ENCODE measurements around the gene APEH.
A peak's percentile ranks its signal among the peaks of the same experiment; 100 is the strongest.
"Not testable (repeated sequence)": the region's sequence is repeated elsewhere in the genome, so short reads cannot be mapped to it uniquely, and the experiment has no call there.

The APEH gene

DNA sequence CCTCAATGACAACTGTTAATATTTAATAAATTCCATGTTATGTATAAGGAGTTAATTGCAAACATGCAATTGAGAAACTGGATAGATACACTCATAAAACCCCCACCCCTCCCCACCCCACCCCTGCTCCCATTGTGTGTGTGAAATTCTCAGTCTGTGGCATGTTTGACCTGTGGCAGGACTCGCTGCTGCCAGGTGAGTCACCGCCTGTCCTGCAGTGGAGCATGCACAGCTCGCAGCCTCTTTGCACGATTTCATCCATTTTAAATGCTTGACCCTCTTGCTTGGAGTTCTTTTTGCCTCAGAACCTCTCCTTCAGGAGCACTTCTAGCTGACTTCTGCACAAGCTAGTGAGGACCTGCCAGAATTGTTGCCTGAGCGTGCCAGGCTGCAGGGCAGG is 5.3 kb upstream of the APEH start:
- DNase-seq (ENCODE audit: low read depth in 2 of 2) = no peak

DNA sequence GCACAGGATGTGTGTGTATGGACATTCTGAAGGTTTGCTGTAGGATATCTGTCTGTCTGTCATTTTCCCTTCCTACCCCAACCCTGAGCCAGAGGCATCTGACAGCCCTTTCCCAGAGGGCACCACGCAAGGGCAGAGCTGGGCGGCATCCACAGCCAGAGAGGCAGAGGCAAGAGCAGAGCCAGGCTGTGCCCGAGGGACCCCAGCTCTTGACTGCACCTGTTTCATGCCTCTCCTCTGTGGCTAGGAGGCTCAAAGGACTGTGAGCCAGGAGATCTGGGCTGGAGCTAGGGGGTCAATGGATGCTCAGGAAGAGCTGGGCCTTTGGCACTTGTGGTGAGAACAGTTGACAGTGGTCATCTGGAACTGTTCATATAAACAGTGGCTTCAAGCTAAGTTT is 4.8 kb upstream of the APEH start:
- no peak for DNase-seq (ENCODE audit: low read depth in 2 of 2)

DNA sequence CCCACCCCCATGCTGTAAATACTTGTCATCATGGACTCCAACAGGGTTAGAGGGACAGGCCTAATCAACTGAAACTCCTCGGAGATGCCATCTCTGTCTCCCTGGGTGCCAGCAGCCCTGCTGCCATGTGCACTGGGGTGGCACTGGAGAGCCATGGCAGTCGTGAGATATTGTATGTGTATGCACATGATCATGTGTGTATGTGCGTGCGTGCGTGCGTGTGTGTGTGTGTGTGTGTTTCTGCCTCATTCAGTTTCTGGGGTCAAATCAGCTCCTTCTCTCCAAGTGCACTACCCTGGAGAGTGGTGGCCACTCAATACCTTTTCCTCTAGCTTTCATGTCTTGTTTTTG is 3.2 kb upstream of the APEH start:
- DNase-seq (ENCODE audit: low read depth in 2 of 2) = no peak

DNA sequence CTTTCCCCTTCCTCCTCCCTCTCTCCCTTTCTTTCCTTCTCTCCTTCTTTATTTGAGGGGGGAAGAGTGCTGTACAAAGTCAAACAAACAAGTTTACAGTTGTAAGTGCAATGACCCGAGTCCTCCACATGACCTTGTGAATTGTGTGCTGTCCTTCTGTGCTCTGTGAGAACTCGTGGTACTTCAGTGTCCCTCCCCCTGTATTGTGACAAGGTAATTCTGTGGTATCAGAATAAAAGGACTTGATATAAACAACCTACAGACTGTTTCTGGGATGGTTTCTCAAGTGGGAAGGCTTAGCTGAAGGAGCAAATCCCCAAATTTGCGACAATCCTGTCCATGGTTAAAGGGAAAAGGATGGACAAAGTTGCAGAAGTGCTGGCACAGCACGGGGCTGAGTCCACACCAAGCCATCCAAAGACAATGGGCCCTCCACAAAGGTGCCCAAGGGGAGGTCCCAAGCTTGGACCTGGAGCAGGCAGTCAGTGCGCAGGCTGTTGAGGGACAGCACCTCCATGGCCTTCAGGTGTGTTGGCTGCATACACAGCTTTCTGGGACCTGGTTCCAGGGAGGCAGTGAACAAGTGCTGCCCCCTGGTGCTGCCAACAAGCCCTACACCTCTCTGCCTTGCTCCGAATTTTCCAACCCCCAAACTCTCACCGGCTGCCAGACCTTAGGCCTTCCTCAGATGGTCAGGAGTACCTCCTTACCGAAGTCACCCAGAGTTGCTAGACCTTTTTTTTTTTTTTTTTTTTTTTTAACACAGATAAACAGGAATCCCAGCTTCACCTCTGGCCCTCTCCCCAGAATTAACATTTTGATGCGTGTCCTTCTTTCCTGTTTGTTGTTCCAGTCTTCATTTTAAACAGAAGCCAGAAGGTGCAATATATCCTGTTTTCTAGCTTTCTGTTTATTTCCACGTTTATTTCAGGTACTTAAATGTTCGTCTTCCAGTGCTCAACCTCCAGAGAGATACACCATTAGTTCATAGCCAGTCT is 2.6 kb upstream of the APEH start:
- DNase-seq (ENCODE audit: low read depth in 2 of 2) = no peak

DNA sequence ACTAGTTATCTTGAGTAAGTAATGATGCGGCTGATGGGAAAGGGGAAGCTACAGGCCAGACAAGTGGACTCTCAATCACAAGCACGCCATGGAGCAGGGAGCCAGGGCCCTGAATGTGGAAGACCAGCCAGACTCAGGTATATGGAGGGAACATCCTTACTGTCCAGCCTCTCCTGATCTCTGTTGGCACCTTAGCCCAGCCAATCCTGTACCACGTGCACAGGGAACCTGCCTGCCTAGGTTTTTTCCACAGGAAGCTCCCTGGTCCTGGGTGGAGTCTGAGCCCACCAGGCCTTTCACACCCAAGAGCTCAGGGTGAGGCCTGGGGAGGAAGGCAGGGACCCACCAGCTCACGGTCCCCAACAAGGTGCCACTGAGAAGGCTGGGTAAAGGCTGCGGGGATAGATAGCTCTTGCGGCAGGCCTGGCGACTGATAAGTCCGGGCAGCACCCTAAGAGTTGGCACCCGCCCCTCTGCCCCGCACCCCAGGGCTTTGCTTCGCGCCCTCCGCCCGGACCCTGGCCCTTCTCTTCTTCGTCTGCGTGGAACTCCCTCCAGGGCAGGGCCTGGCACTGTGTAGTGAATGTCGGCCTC is 933 bp upstream of the APEH start:
- DNase-seq (ENCODE audit: low read depth in 2 of 2) = no peak

DNA sequence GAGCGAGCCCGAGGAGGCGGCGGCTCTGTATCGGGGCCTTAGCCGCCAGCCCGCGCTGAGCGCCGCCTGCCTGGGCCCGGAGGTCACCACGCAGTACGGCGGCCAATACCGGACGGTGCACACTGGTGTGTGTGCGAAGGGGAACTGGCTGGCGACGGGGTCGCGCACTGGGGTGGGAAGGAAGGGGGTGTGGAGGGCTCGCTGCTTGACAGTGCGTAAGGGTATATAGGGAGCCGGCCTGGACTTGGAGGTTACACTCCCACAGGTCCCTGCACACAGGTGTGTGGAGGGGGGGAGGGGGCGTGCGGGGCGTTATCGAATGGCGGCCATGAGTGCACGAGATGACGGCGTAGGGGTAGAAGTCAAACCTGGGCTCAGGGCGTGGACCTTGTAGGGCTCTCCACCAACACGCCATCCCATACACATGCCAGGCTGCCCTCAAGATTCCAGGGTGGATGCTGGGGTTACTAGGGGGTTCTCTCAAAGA is 389 bp downstream of the APEH start:
- DNase-seq (ENCODE audit: low read depth in 2 of 2) = no peak

DNA sequence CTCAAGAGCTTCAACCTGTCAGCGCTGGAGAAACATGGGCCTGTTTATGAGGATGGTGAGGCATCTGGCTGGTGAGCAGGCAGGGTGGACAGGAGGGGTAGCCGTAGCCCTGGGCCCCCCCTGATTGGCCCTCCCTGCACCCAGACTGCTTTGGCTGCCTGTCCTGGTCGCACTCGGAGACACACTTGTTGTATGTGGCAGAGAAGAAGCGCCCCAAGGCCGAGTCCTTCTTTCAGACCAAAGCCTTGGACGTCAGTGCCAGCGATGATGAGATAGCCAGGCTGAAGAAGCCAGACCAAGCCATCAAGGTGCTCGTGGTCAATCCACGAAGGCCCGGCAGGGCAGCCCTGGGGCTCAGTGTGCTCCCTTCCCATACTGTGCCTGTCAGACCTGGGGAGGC is 1.8 kb downstream of the APEH start:
- DNase-seq (ENCODE audit: low read depth in 2 of 2) = no peak

DNA sequence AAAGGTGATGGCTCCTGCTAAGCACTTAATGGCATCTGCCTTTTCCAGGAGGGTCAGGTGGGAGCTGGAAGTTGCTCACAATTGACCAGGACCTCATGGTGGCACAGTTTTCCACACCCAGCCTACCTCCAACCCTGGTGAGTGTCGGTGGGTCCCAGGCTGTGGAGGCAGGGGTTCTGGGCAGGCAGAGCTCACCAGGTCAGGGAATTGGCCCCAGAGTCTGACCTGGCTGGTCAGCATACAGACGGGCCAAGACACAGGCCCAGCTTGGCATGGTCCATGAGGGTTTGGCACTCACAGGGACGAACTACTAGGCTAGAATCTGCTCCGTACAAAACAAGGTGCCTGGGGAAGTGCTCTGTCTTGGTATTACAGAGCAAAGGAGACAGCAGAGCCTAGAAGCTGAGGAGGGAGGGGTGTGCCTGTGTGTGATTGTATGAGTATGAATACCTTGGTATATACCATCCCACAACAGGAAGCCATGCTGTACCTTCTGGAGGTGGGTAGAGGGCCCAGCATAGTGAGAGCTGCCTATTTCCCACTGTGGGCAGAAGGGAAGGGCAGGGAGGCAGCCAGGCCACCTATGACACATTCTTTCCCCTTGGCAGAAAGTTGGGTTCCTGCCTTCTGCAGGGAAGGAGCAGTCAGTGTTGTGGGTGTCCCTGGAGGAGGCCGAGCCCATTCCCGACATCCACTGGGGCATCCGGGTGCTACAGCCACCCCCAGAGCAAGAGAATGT is 6.5 kb downstream of the APEH start:
- no peak for DNase-seq (ENCODE audit: low read depth in 2 of 2)

DNA sequence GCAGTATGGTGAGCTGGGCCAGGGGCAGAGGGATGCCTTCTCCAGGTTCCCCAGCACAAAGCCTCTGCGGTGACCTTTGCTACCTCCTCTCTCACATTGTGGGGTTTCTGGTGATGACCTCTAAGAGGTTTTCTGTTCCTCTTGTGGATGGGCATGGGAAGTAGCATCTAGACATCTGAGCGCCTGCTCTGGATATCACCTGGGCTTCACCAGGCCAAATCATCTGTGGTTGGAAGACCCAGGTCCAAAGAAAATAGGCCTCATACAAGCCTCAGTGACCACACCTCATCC is 7.0 kb downstream of the APEH start:
- DNase-seq (ENCODE audit: low read depth in 2 of 2) = no peak

DNA sequence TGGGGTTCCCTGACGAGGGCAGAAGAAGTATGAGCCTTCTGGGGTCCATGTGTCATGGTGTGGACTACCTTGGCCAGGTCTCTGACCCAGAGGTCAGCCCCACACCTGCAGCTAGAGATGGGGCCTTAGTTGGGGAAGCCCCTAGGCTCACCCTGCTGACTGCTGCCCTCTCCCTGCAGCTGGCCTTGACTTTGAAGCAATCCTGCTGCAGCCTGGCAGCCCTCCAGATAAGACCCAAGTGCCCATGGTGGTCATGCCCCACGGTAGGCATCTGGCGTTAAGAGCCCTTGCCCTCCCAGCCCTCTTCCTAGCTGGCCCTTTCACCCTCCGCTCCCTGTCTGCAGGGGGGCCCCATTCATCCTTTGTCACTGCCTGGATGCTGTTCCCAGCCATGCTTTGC is 7.4 kb downstream of the APEH start:
- no peak for DNase-seq (ENCODE audit: low read depth in 2 of 2)

DNA sequence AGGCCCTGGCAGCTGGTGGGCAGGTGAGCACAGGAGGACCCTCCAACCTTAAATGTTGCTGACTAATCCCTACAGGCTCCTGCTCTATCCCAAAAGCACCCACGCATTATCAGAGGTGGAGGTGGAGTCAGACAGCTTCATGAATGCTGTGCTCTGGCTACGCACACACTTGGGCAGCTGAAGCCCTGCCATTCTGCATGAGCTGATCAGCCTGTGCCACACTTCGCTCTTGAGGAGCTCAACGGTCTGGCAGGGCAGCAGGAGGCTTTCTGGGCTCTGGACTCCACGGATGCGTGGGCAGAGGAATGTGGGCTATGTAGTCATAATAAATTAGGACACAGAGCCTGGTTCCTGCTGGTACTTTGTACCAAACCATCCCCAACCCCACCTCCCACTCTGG is 9.0 kb downstream of the APEH start:
- DNase-seq (ENCODE audit: low read depth in 2 of 2) = no peak

DNA sequence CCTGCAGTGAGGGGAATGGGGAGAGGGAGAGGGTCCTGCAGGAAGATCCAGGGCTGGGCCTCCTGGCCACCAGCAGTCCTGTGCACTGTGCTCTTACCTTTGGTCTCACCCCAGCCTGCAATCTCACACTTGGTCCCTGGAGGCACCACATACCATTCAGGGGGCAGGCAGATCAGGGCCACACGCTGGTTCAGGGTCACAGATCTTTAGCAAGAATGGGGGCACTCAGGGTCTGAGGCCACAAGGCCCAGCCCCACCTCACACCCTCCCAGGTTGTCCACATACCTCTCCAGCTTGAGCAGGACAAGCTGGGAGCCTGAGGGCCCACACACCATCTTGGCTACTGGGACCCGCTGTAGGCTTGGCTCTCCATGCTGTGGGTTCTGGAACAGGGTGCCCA is 10.3 kb downstream of the APEH start:
- DNase-seq (ENCODE audit: low read depth in 2 of 2) = not testable (repeated sequence)

DNA sequence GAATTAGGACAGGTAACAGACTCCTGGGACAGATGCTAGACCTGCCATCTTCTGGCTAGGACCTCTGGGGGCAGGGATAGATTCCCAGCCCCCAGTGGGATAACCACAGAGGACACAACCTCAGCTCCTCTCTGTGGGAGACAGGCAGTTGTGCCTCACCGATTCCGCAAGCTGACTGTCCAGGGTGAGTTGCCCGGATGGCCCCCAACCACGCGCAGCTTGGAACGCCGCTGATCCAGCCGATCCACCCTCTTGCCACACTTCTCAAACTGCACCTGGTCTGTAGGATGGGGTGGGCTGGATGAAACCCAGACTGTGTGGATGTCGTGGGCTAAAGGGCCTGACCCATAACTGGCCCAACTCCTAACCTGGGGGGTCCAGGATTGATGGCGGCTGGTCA is 11.0 kb downstream of the APEH start:
- DNase-seq (ENCODE audit: low read depth in 2 of 2) = not testable (repeated sequence)

DNA sequence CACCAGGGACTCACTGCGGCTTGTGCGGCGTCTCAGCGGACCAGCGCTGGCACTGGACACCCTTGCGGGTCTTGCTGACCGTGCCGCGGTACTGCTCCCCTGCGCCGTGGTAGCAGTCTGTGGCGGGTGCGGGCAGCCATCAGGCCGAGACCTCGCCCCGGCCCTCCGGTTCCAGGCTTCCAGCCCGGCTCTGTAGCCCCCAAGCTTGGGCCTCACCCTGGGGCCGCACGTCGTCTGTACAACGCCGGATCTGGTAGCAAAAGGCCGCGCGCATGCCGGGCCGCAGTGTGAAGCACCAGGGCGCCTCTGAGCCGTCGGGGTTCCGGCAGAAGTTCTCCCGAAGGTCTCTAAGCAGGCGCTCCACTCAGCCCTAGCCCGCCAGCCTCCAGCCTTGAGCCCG is 11.7 kb downstream of the APEH start:
- not testable (repeated sequence) for DNase-seq (ENCODE audit: low read depth in 2 of 2)

DNA sequence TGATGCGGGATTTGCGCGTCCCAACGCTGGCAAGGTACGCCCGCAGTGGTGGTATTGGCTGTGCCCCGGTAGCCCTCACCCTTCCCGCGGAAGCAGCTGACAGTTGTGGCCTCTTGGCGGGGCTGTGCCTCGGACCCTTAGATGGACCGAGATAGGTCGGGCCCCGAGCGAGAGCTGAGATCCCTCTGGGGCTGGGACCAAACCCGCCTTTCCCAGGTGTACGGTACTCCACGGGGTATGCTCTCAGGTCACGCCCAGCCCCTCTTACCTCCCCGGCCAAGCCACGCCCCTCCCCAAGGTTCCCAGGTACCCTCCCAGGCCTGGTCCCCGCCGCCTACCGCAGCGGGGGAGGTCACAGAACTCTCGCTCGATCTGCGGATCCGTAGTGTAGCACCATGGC is 12.2 kb downstream of the APEH start:
- not testable (repeated sequence) for DNase-seq (ENCODE audit: low read depth in 2 of 2)

DNA sequence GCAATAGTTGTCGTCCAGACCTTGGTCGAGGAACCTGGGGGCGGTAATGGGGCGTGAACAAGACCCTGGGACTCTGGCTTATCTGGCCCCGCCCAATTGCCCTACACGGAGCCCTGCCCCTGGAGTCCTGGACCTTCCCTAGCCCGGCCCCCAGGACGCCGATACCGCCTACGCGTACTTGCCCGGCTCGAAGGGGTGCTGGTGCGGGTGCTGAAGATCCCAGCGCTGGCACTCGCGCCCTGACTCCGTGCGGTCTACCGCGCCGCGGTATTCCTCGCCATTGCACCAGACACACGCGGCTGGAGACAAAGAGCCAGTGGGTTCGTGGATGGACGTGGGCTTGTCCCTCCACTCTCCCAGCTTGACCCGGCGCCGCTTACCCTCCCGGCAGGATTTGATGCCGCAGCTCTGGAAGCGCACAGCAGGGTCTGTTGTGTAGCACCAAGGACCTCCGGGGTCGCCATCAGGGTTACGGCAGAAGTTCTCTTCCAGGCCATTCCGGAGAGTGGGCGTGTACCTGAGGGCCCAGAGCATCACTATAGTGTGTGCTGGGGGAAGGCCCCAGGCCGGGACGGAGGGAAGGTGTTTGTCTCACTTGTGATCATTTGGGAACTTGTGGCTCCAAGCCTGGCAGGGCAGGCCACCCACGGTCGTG is 12.7 kb downstream of the APEH start:
- not testable (repeated sequence) for DNase-seq (ENCODE audit: low read depth in 2 of 2)

DNA sequence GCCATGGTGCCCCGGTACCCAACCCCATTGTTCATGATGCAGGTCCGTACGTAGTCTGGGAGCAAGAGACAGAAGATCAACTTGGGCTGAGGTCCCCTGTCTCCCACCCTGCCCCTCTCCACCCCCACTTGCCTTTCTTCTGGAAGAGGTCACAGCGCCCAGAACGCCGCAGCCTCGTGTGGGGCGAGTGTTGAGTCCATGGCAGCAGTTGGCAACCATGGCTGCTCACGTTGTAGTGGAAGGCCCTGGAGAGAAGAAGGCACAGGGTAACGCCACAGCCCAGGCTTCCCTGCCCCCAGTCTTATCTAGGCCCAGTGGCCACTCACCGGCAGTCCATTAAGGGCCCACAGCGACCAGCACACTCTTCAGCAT is 13.3 kb downstream of the APEH start:
- DNase-seq (ENCODE audit: low read depth in 2 of 2) = not testable (repeated sequence)

DNA sequence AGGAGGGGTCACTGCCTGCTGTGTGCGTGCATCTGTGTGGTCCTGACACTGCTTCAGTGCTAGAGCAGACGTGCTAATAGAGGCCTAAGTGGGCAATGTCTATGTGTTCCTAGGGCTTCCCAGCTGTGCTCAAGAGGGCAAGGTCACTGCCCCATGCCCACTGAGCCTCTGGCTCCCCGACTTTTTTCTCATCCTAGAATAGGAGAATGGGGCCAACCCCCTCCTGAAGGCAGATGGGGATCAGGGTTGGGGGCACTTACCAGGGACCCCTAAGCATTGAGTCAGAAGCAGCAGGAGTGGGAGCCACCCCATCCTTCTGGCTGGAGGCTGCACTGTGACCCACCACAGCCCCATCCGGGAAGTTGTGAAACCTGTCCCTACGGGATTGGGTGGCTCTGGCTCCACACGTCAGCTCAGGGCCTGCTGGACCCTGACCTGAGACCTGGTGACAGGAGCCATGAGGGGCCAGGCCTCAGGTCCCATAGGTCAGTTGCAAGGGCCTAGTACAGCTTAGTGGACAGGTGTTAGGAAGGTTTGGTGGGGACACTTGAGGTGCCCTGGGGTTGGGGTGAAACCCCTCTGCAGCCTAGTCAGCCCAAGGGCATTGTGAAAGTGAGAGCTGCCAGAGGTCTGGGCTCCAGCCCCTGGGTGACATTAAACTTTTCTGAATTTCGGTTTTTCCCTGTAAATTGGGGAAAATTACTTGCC is 14.3 kb downstream of the APEH start:
- not testable (repeated sequence) for DNase-seq (ENCODE audit: low read depth in 2 of 2)

DNA sequence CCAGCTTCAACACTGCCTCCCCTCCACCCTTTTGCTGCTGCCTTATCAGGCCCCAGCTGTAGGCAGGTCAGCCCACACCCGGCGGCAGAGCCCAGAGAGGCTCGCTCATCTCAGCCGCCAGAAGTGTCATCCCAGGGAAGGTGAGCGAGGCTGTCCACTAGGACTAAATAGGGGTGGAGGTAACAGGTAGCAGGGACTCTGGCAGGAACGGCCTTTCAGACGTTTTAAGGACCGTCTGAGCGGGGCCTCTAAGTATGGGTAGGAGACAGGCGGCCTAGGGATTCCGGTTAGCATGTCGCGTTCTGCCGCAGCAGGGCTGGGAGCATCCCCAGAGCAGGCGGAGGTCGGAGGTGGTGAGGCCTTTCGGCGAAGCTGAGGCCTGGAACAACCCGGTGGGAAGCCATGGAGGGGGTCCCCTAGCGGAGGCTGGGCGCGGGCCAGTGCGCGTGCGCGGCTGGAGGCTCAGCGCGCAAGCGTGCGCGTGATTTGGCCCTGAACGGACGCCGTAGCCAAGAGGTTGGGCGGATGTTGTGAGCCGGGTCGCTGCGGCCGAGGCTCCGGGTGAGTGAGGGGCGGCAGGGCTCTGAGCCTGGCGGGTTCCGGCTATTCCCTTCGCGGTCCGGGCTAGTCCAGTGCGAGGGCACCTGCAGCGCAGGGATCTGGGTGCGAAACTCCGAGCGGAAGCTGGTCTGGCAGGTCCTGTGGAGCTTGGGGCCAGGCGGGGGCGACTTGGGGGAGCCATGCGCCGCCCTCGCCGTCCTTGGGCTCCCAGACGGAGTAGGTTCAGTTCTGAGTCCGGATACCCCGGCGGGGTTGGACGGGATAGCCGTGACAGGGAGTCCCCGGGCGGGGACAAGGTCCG is 15.1 kb downstream of the APEH start, which contains the start of the genes MST1 and RNF123:
TSS of gene MST1 (minus strand) at position 429 of the 862 bp plus-strand sequence. CDS start 783 bp downstream, outside the sequence.
TSS of gene RNF123 (plus strand) at position 512 of the 862 bp plus-strand sequence. CDS start 1,609 bp downstream, outside the sequence.
- DNase-seq (ENCODE audit: low read depth in 2 of 2) = peak; percentile 71 to 73

DNA sequence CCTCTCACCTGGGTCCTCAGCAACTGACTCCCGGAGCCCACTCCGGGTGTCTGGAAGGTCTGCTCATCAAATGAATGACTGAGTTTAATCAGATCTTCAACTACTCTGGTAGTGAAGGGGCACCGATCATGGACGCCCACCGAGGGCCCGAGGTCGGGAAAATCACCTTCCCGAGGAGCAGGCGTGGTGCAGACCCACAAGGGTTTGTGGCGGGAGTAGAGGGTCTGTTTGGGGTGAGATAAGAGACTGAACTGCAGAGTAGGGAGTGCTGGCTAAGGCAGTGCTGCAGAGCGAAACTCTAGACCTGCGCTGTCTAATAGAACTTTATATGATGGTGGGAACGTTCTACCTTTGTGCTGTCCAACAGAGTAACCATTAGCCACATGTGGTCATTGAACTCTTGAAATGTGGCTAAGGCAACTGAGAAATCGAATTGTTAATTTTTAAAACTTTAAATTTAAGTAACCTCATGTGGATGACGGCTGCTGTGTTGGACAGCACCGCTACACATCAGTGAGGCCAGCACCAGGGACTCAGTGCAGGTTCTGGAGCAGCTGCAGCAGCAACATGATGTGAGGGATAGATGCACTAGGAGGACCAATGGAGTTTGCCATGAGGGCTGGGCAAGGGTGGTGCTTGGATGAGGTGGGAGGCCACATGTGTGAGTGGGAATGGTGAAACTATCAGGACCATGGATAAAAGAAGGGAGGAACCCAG is 15.9 kb downstream of the APEH start:
- not testable (repeated sequence) for DNase-seq (ENCODE audit: low read depth in 2 of 2)

Measured in fibroblast of skin of left biceps (primary cell).